Stimulated activated CD8-positive, alpha-beta memory T cell treated with anti-CD3 and anti-CD28 coated beads, Interleukin-7, amount 100 ng/mL, for 4 hours (primary cell): ENCODE data around the gene ASPM.
"Not testable (repeated sequence)": the region's sequence is repeated elsewhere in the genome, so short reads cannot be mapped to it uniquely, and the experiment has no call there.

Source experiments
- DNase-seq, 2 donors: peaks; one replicate each; pipeline ENCODE4 v3.0.0-alpha.2; 2020; ENCODE audit warnings: low read depth in 2 of 2

The ASPM gene

GRCh38 chr1:197083474-197083873 lies 63.0 kb downstream of the ASPM start:
- no peak for DNase-seq

GRCh38 chr1:197081117-197081753 lies 65.2 kb downstream of the ASPM start:
- DNase-seq: no peak

GRCh38 chr1:197080323-197080722 lies 66.1 kb downstream of the ASPM start:
- no peak for DNase-seq

GRCh38 chr1:197076585-197076984 lies 69.9 kb downstream of the ASPM start:
- DNase-seq: no peak

- no peak for DNase-seq
Observed at GRCh38 chr1:197073978-197074377, 72.5 kb downstream of the ASPM start.

- DNase-seq: no peak
Observed at GRCh38 chr1:197067457-197067818, 79.0 kb downstream of the ASPM start.

GRCh38 chr1:197066719-197067456 lies 79.6 kb downstream of the ASPM start, which contains the start of gene F13B:
Gene F13B, minus strand, starts transcription at chr1:197067260. Its CDS starts 37 bp downstream, at chr1:197067223.
- no peak for DNase-seq

GRCh38 chr1:197066277-197066676 lies 80.2 kb downstream of the ASPM start:
- DNase-seq: no peak

- DNase-seq: no peak
Observed at GRCh38 chr1:197065559-197065958, 80.9 kb downstream of the ASPM start.

GRCh38 chr1:197063212-197063611 lies 83.3 kb downstream of the ASPM start:
- no peak for DNase-seq

GRCh38 chr1:197062692-197063091 lies 83.8 kb downstream of the ASPM start:
- DNase-seq: no peak

GRCh38 chr1:197049100-197049499 lies 97.4 kb downstream of the ASPM start:
- no peak for DNase-seq

- no peak for DNase-seq
Observed at GRCh38 chr1:197042676-197043341, 103.7 kb downstream of the ASPM start.

- no peak for DNase-seq
Observed at GRCh38 chr1:197041486-197042353, 104.7 kb downstream of the ASPM start.

- DNase-seq: no peak
Observed at GRCh38 chr1:197036861-197037260, 109.6 kb downstream of the ASPM start.

- not testable (repeated sequence) for DNase-seq
Observed at GRCh38 chr1:197034631-197035339, 111.7 kb downstream of the ASPM start.
